ENCODE data around the gene SNN. TPM values are rescaled to one million over a fixed set of nuclear protein-coding genes. Genes with fewer than 3 reads are reported as not detected.

SNN gene
- total and polyA plus RNA-seq, 2 of the 4 experiments (the other 2 are of a cell fraction) = 10.0 to 13.0 TPM

DNA sequence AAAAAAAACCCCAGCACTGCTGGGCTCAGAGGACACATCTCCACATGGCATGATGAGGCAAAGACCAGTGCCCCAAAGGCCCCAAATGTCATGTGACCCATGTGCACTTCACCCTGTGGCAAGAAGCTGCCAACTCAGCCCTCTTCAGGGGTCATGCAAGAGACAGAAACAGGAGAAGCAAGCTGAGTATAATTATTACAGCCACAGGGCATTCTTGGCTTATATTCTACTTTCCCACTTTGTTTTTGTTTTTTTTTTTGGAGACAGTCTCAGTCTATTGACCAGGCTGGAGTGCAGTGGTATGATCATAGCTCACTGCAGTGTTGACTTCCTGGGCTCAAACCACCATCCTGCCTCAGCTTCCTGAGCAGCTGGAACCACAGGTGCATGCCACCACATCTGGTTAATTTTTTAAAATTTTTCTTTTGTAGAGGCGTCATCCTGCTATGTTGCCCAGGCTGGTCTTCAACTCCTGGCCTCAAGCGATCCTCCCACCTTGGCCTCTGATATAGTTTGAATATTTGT lies 48.9 kb upstream of the SNN start:
- Histone ChIP-seq H4K5ac (ENCODE audit: low read depth, low read length) (no peak overlapping the region; the same call in 1 of the 2 replicates), H3K18ac (ENCODE audit: low read depth, low read length) (0 out of 2 replicates have a peak overlapping the region, but pooled peaks have one; percentile 11), H2BK120ac (ENCODE audit: low read depth, low read length) (peak overlapping the region; percentile 30; the same call in 1 of the 2 replicates), H3K9ac (ENCODE audit: low read depth, low read length) (no peak overlapping the region), H4K91ac (ENCODE audit: insufficient read depth, low read depth, low read length) (no peak overlapping the region), H2BK15ac (ENCODE audit: low read depth, low read length) (no peak overlapping the region), H3K79me1 (ENCODE audit: low read depth in 1 of 2, low read length in 2 of 2) (no peaks in the 10 kb centered on the region), H3K4me2 (ENCODE audit: low read depth, low read length) (no peak overlapping the region), H3K27me3 (ENCODE audit: control insufficient read depth, insufficient read depth, low read length) (no peaks in the 10 kb centered on the region), H3K36me3 (ENCODE audit: control insufficient read depth, insufficient read depth, low read length) (no peaks in the 10 kb centered on the region), H4K8ac (ENCODE audit: low read depth in 2 of 2, low read length in 2 of 2) (no peak overlapping the region), H3K14ac (replicated peaks; ENCODE audit: low read depth, low read length) (no peak overlapping the region), H3K23ac (ENCODE audit: low read depth, low read length) (peak overlapping the region; percentile 48; the same call in 1 of the 2 replicates), H2BK5ac (ENCODE audit: low read depth, low read length, poor library complexity, severe bottlenecking) (no peak overlapping the region), H2AFZ (replicated peaks; ENCODE audit: low read length, poor library complexity) (no peak overlapping the region), H3K4me1 (ENCODE audit: control insufficient read depth, insufficient read depth, low read length) (peaks cover 17% of the 10 kb centered on the region), H3K9me1 (ENCODE audit: insufficient read depth, low read length) (no peaks in the 10 kb centered on the region), H2AK5ac (ENCODE audit: low read depth, low read length) (peak overlapping the region; percentile 34; the same call in 1 of the 2 replicates), H3K4me3 (ENCODE audit: insufficient read depth, low read depth, low read length) (no peak overlapping the region), H3K9me3 (ENCODE audit: control insufficient read depth, insufficient read depth, low read length) (no peaks in the 10 kb centered on the region), H3K27ac (ENCODE audit: insufficient read depth, low read length) (peak overlapping the region; percentile 7; the same call in 1 of the 2 replicates), H4K20me1 (ENCODE audit: insufficient read depth, low read length) (no peaks in the 10 kb centered on the region), H2BK20ac (ENCODE audit: low read depth, low read length) (no peak overlapping the region), H3K4ac (ENCODE audit: low read depth, low read length) (no peak overlapping the region), H3K56ac (ENCODE audit: extremely low read depth, insufficient read depth, low read length) (no peak overlapping the region), H2AK9ac (replicated peaks; ENCODE audit: low read depth, low read length, poor library complexity) (no peak overlapping the region)
- TF ChIP-seq MAFK (IDR thresholded peaks at IDR 0.05; ENCODE audit: low read depth, low read length) = no peak
- TF ChIP-seq BHLHE40 (IDR thresholded peaks at IDR 0.05; ENCODE audit: low read depth, low read length) = no peak
- TF ChIP-seq MXI1 (IDR thresholded peaks at IDR 0.05; ENCODE audit: borderline replicate concordance, low read depth, low read length) = no peak
- no peak for TF ChIP-seq CEBPB (IDR thresholded peaks at IDR 0.05; ENCODE audit: low read depth, low read length)
- TF ChIP-seq CHD1 (IDR thresholded peaks at IDR 0.05; ENCODE audit: low read depth, low read length) = no peak
- TF ChIP-seq, protein P1, sequence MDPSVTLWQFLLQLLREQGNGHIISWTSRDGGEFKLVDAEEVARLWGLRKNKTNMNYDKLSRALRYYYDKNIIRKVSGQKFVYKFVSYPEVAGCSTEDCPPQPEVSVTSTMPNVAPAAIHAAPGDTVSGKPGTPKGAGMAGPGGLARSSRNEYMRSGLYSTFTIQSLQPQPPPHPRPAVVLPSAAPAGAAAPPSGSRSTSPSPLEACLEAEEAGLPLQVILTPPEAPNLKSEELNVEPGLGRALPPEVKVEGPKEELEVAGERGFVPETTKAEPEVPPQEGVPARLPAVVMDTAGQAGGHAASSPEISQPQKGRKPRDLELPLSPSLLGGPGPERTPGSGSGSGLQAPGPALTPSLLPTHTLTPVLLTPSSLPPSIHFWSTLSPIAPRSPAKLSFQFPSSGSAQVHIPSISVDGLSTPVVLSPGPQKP (IDR thresholded peaks at IDR 0.05; ENCODE audit: borderline replicate concordance, low read depth, low read length) = no peak
- ChIA-PET CTCF (no interaction called here), POLR2A (ENCODE audit: unreplicated experiment) (no interaction called here)
- no TSS peak for BruUV-seq (replicated peaks)
- DNase-seq = no peak
- intact Hi-C loops (cut with micrococcal nuclease) (no loop called here), in situ Hi-C loops (cut with MboI; ENCODE audit: low sequenced_read_pairs) (no loop called here), dilution Hi-C loops (cut with HindIII; ENCODE audit: low sequenced_read_pairs, unreplicated experiment) (no loop called here)
- ATAC-seq (ENCODE audit: low read depth) = no peak
- no CpG with 5 or more reads among the region's 2 CpGs for WGBS, 2 experiments (ENCODE audit: extremely low coverage in 2 of 2, insufficient read length in 1 of 2)
